Endodermal cell (in vitro differentiated cells): ENCODE data around the gene ADCYAP1R1. TPM values are rescaled to one million over a fixed set of nuclear protein-coding genes. Genes with fewer than 3 reads are reported as not detected.

Experiments used
- DNase-seq: peaks from one replicate; pipeline ENCODE4 v3.0.0-alpha.2; 2017
- H3K27ac ChIP-seq: 2 replicates; pipeline ENCODE4 v1.5.1; 2013; ENCODE audit warnings: mild to moderate bottlenecking, low read depth, low read length, moderate library complexity
- H3K27me3 ChIP-seq: 2 replicates; pipeline ENCODE4 v1.6.1; 2013; ENCODE audit warnings: mild to moderate bottlenecking, low read length, moderate library complexity; ENCODE audit not compliant: insufficient read depth, control insufficient read depth, poor library complexity, severe bottlenecking
- H3K36me3 ChIP-seq: 2 replicates; pipeline ENCODE4 v1.7.0; 2013; ENCODE audit warnings: mild to moderate bottlenecking, low read length, moderate library complexity; ENCODE audit not compliant: control insufficient read depth, insufficient read depth
- H3K4me1 ChIP-seq: one replicate; pipeline ENCODE4 v1.7.0; 2013; ENCODE audit warnings: low read length; ENCODE audit not compliant: control insufficient read depth, insufficient read depth
- H3K4me3 ChIP-seq: 2 replicates; pipeline ENCODE4 v1.5.1; 2013; ENCODE audit warnings: mild to moderate bottlenecking, low read length, moderate library complexity
- H3K9ac ChIP-seq: 2 replicates; pipeline ENCODE4 v1.6.1; 2013; ENCODE audit warnings: mild to moderate bottlenecking, low read length, moderate library complexity; ENCODE audit not compliant: poor library complexity, severe bottlenecking; ENCODE audit errors: extremely low read depth
- H3K9me3 ChIP-seq: 2 replicates; pipeline ENCODE4 v1.6.1; 2013; ENCODE audit warnings: mild to moderate bottlenecking, low read length, moderate library complexity; ENCODE audit not compliant: control insufficient read depth
- H3K27ac Mint-ChIP-seq: 2 replicates; pipeline ENCODE4 v1.8.0; 2020; ENCODE audit warnings: mixed read lengths
- H3K27me3 Mint-ChIP-seq: 2 replicates; pipeline ENCODE4 v1.8.0; 2021; ENCODE audit warnings: mild to moderate bottlenecking, mixed read lengths; ENCODE audit not compliant: insufficient read depth
- H3K36me3 Mint-ChIP-seq: 2 replicates; pipeline ENCODE4 v1.8.0; 2020; ENCODE audit warnings: low read depth, mixed read lengths
- H3K4me1 Mint-ChIP-seq: 2 replicates; pipeline ENCODE4 v1.8.0; 2020; ENCODE audit warnings: mixed read lengths
- H3K4me3 Mint-ChIP-seq: 2 replicates; pipeline ENCODE4 v1.8.0; 2020; ENCODE audit warnings: mild to moderate bottlenecking, moderate library complexity, mixed read lengths
- H3K9me3 Mint-ChIP-seq: 2 replicates; pipeline ENCODE4 v1.8.0; 2020; ENCODE audit warnings: mild to moderate bottlenecking, mixed read lengths
- CTCF ChIP-seq: fragments of 200-600 bp; sonication (generic); conservative IDR thresholded peaks from 2 replicates; pipeline ENCODE4 v1.5.0; 2021; ENCODE audit warnings: antibody characterized with exemption, mild to moderate bottlenecking
- WGBS, 2 experiments: methylation state at CpG; one replicate each; pipeline versions ENCODE4 v1.1.5 to v1.1.7; 2013; ENCODE audit warnings: missing lambda C conversion rate in 2 of 2, mixed read lengths in 1 of 2; ENCODE audit not compliant: insufficient coverage in 1 of 2, insufficient read length in 1 of 2; 5-methylcytosine and 5-hydroxymethylcytosine counted together
- total RNA-seq, 2 donors: library from RNA; stranded (reverse); fragmentation: NEBNext Ultra II Directional in 1 of 2; extraction: Animal tissue kit (Norgen Biotek cat#: 25700) in 1 of 2; gene quantifications; 2 replicates in 1 of 2; 3 replicates in 1 of 2; pipeline ENCODE4 v1.2.1, GENCODE V29; 2021

The ADCYAP1R1 gene
- total RNA-seq, 2 donors from 2014 or later, result 1.2 to 2.1 TPM

GRCh38 chr7:31062746-31063435, 10.8 kb downstream of the ADCYAP1R1 start:
- peaks cover 2% of the 10 kb centered on the region for H3K27me3 Mint-ChIP-seq
- no peak for DNase-seq
- H3K36me3 ChIP-seq, result no peaks in the 10 kb centered on the region
- no peak overlapping the region for H3K4me3 Mint-ChIP-seq
- H3K36me3 Mint-ChIP-seq, result no peaks in the 10 kb centered on the region
- no peaks in the 10 kb centered on the region for H3K4me1 Mint-ChIP-seq
- WGBS, 2 experiments, result 86 to 97% methylated on average over 6 to 8 of the region's 8 CpGs
- no peak for TF ChIP-seq CTCF
- H3K27me3 ChIP-seq, result no peaks in the 10 kb centered on the region
- H3K9me3 ChIP-seq, result no peaks in the 10 kb centered on the region
- no peak overlapping the region for H3K4me3 ChIP-seq
- H3K9me3 Mint-ChIP-seq, result no peaks in the 10 kb centered on the region
- H3K9ac ChIP-seq, result no peak overlapping the region
- H3K27ac ChIP-seq, result no peak overlapping the region
- H3K27ac Mint-ChIP-seq, result no peak overlapping the region
- no peaks in the 10 kb centered on the region for H3K4me1 ChIP-seq

- no peak overlapping the region for H3K9ac ChIP-seq
- Mint-ChIP-seq H3K27me3 (no peaks in the 10 kb centered on the region), H3K4me3 (no peak overlapping the region), H3K9me3 (no peaks in the 10 kb centered on the region), H3K27ac (no peak overlapping the region), H3K4me1 (peaks cover 3% of the 10 kb centered on the region), H3K36me3 (no peaks in the 10 kb centered on the region)
- 51 to 80% methylated on average over 3 to 6 of the region's 6 CpGs for WGBS, 2 experiments
- no peaks in the 10 kb centered on the region for H3K4me1 ChIP-seq
- H3K36me3 ChIP-seq, result no peaks in the 10 kb centered on the region
- no peak overlapping the region for H3K27ac ChIP-seq
- no peaks in the 10 kb centered on the region for H3K27me3 ChIP-seq
- peak; percentile 71 for TF ChIP-seq CTCF
- H3K4me3 ChIP-seq, result no peak overlapping the region
- DNase-seq, result peak; percentile 66
- no peaks in the 10 kb centered on the region for H3K9me3 ChIP-seq
Measured at GRCh38 chr7:31065021-31065593, 13.0 kb downstream of the ADCYAP1R1 start.

- no peak overlapping the region for H3K27ac Mint-ChIP-seq
- H3K9ac ChIP-seq, result no peak overlapping the region
- 94 to 95% methylated on average over 7 of the region's 7 CpGs for WGBS, 2 experiments
Measured at GRCh38 chr7:31065840-31066239, 13.7 kb downstream of the ADCYAP1R1 start.

More at GRCh38 chr7:31065840-31066239, 13.7 kb downstream of the ADCYAP1R1 start:
- no peaks in the 10 kb centered on the region for H3K27me3 ChIP-seq
- no peak overlapping the region for H3K4me3 ChIP-seq
- H3K36me3 ChIP-seq, result no peaks in the 10 kb centered on the region
- H3K9me3 ChIP-seq, result no peaks in the 10 kb centered on the region
- H3K4me3 Mint-ChIP-seq, result no peak overlapping the region
- DNase-seq, result no peak
- no peaks in the 10 kb centered on the region for H3K36me3 Mint-ChIP-seq
- H3K9me3 Mint-ChIP-seq, result no peaks in the 10 kb centered on the region
- no peak overlapping the region for H3K27ac ChIP-seq
- TF ChIP-seq CTCF, result no peak
- peaks cover 3% of the 10 kb centered on the region for H3K4me1 Mint-ChIP-seq
- no peaks in the 10 kb centered on the region for H3K27me3 Mint-ChIP-seq
- no peaks in the 10 kb centered on the region for H3K4me1 ChIP-seq
